ENCODE data around the gene NBPF9. TPM values are rescaled to one million over a fixed set of nuclear protein-coding genes. Genes with fewer than 3 reads are reported as not detected.
"Not testable (repeated sequence)": the region's sequence is repeated elsewhere in the genome, so short reads cannot be mapped to it uniquely, and the experiment has no call there.

Gene NBPF9
- total RNA-seq, 1 donor from 2014 or later = 34.5 TPM

- DNase-seq (ENCODE audit: extremely low spot score, unreplicated experiment); H3K4me1 Mint-ChIP-seq (ENCODE audit: unreplicated experiment); H3K4me3 Mint-ChIP-seq (ENCODE audit: unreplicated experiment); H3K36me3 Mint-ChIP-seq (ENCODE audit: unreplicated experiment); H3K27ac Mint-ChIP-seq (ENCODE audit: unreplicated experiment); H3K27me3 Mint-ChIP-seq (ENCODE audit: unreplicated experiment); H3K9me3 Mint-ChIP-seq (ENCODE audit: unreplicated experiment): not testable (repeated sequence)
Observed at GRCh38 chr1:149098276-149098675, 5.1 kb downstream of the NBPF9 start.

GRCh38 chr1:149093155-149093554 is 10.2 kb downstream of the NBPF9 start:
- H3K27me3 Mint-ChIP-seq (ENCODE audit: unreplicated experiment); H3K4me3 Mint-ChIP-seq (ENCODE audit: unreplicated experiment); DNase-seq (ENCODE audit: extremely low spot score, unreplicated experiment); H3K36me3 Mint-ChIP-seq (ENCODE audit: unreplicated experiment); H3K4me1 Mint-ChIP-seq (ENCODE audit: unreplicated experiment); H3K9me3 Mint-ChIP-seq (ENCODE audit: unreplicated experiment); H3K27ac Mint-ChIP-seq (ENCODE audit: unreplicated experiment): not testable (repeated sequence)

- H3K27me3 Mint-ChIP-seq (ENCODE audit: unreplicated experiment); H3K9me3 Mint-ChIP-seq (ENCODE audit: unreplicated experiment); H3K4me1 Mint-ChIP-seq (ENCODE audit: unreplicated experiment); H3K27ac Mint-ChIP-seq (ENCODE audit: unreplicated experiment); DNase-seq (ENCODE audit: extremely low spot score, unreplicated experiment); H3K4me3 Mint-ChIP-seq (ENCODE audit: unreplicated experiment); H3K36me3 Mint-ChIP-seq (ENCODE audit: unreplicated experiment): not testable (repeated sequence)
Observed at GRCh38 chr1:149075505-149076127, 27.7 kb downstream of the NBPF9 start.

GRCh38 chr1:149064611-149065010 is 38.7 kb downstream of the NBPF9 start:
- H3K27me3 Mint-ChIP-seq (ENCODE audit: unreplicated experiment); H3K4me1 Mint-ChIP-seq (ENCODE audit: unreplicated experiment); H3K4me3 Mint-ChIP-seq (ENCODE audit: unreplicated experiment); H3K9me3 Mint-ChIP-seq (ENCODE audit: unreplicated experiment); H3K27ac Mint-ChIP-seq (ENCODE audit: unreplicated experiment); DNase-seq (ENCODE audit: extremely low spot score, unreplicated experiment): not testable (repeated sequence)
- H3K36me3 Mint-ChIP-seq (ENCODE audit: unreplicated experiment) = peaks cover 13% of the 10 kb centered on the region

GRCh38 chr1:149043056-149043455 is 60.3 kb downstream of the NBPF9 start:
- not testable (repeated sequence) for H3K4me3 Mint-ChIP-seq (ENCODE audit: unreplicated experiment)

GRCh38 chr1:149033916-149034315 is 69.4 kb downstream of the NBPF9 start:
- H3K36me3 Mint-ChIP-seq (ENCODE audit: unreplicated experiment); H3K4me1 Mint-ChIP-seq (ENCODE audit: unreplicated experiment); DNase-seq (ENCODE audit: extremely low spot score, unreplicated experiment); H3K27ac Mint-ChIP-seq (ENCODE audit: unreplicated experiment); H3K4me3 Mint-ChIP-seq (ENCODE audit: unreplicated experiment); H3K27me3 Mint-ChIP-seq (ENCODE audit: unreplicated experiment); H3K9me3 Mint-ChIP-seq (ENCODE audit: unreplicated experiment): not testable (repeated sequence)

More at GRCh38 chr1:149043056-149043455, 60.3 kb downstream of the NBPF9 start:
- not testable (repeated sequence) for H3K9me3 Mint-ChIP-seq (ENCODE audit: unreplicated experiment); DNase-seq (ENCODE audit: extremely low spot score, unreplicated experiment); H3K27ac Mint-ChIP-seq (ENCODE audit: unreplicated experiment); H3K4me1 Mint-ChIP-seq (ENCODE audit: unreplicated experiment); H3K27me3 Mint-ChIP-seq (ENCODE audit: unreplicated experiment); H3K36me3 Mint-ChIP-seq (ENCODE audit: unreplicated experiment)

- not testable (repeated sequence) for DNase-seq (ENCODE audit: extremely low spot score, unreplicated experiment); H3K4me3 Mint-ChIP-seq (ENCODE audit: unreplicated experiment); H3K4me1 Mint-ChIP-seq (ENCODE audit: unreplicated experiment); H3K27ac Mint-ChIP-seq (ENCODE audit: unreplicated experiment); H3K9me3 Mint-ChIP-seq (ENCODE audit: unreplicated experiment); H3K27me3 Mint-ChIP-seq (ENCODE audit: unreplicated experiment); H3K36me3 Mint-ChIP-seq (ENCODE audit: unreplicated experiment)
Observed at GRCh38 chr1:149024327-149024726, 79.0 kb downstream of the NBPF9 start.

- H3K4me3 Mint-ChIP-seq (ENCODE audit: unreplicated experiment); H3K4me1 Mint-ChIP-seq (ENCODE audit: unreplicated experiment); H3K36me3 Mint-ChIP-seq (ENCODE audit: unreplicated experiment); H3K27ac Mint-ChIP-seq (ENCODE audit: unreplicated experiment); H3K27me3 Mint-ChIP-seq (ENCODE audit: unreplicated experiment); DNase-seq (ENCODE audit: extremely low spot score, unreplicated experiment); H3K9me3 Mint-ChIP-seq (ENCODE audit: unreplicated experiment): not testable (repeated sequence)
Observed at GRCh38 chr1:149018577-149018976, 84.8 kb downstream of the NBPF9 start.

- not testable (repeated sequence) for H3K4me1 Mint-ChIP-seq (ENCODE audit: unreplicated experiment); H3K4me3 Mint-ChIP-seq (ENCODE audit: unreplicated experiment); H3K36me3 Mint-ChIP-seq (ENCODE audit: unreplicated experiment); DNase-seq (ENCODE audit: extremely low spot score, unreplicated experiment); H3K27me3 Mint-ChIP-seq (ENCODE audit: unreplicated experiment); H3K9me3 Mint-ChIP-seq (ENCODE audit: unreplicated experiment); H3K27ac Mint-ChIP-seq (ENCODE audit: unreplicated experiment)
Observed at GRCh38 chr1:149016626-149017025, 86.7 kb downstream of the NBPF9 start.

GRCh38 chr1:149015522-149015921 is 87.8 kb downstream of the NBPF9 start:
- H3K27ac Mint-ChIP-seq (ENCODE audit: unreplicated experiment); H3K36me3 Mint-ChIP-seq (ENCODE audit: unreplicated experiment); H3K27me3 Mint-ChIP-seq (ENCODE audit: unreplicated experiment); H3K4me1 Mint-ChIP-seq (ENCODE audit: unreplicated experiment); H3K4me3 Mint-ChIP-seq (ENCODE audit: unreplicated experiment); H3K9me3 Mint-ChIP-seq (ENCODE audit: unreplicated experiment); DNase-seq (ENCODE audit: extremely low spot score, unreplicated experiment): not testable (repeated sequence)

- not testable (repeated sequence) for H3K4me1 Mint-ChIP-seq (ENCODE audit: unreplicated experiment); H3K9me3 Mint-ChIP-seq (ENCODE audit: unreplicated experiment); H3K27me3 Mint-ChIP-seq (ENCODE audit: unreplicated experiment); H3K27ac Mint-ChIP-seq (ENCODE audit: unreplicated experiment); H3K4me3 Mint-ChIP-seq (ENCODE audit: unreplicated experiment); H3K36me3 Mint-ChIP-seq (ENCODE audit: unreplicated experiment); DNase-seq (ENCODE audit: extremely low spot score, unreplicated experiment)
Observed at GRCh38 chr1:149013513-149013912, 89.8 kb downstream of the NBPF9 start.

- H3K27me3 Mint-ChIP-seq (ENCODE audit: unreplicated experiment); H3K4me1 Mint-ChIP-seq (ENCODE audit: unreplicated experiment); H3K9me3 Mint-ChIP-seq (ENCODE audit: unreplicated experiment): not testable (repeated sequence)
Observed at GRCh38 chr1:149012599-149012998, 90.8 kb downstream of the NBPF9 start.

GRCh38 chr1:149009761-149010160 is 93.6 kb downstream of the NBPF9 start:
- H3K9me3 Mint-ChIP-seq (ENCODE audit: unreplicated experiment); H3K36me3 Mint-ChIP-seq (ENCODE audit: unreplicated experiment); H3K4me1 Mint-ChIP-seq (ENCODE audit: unreplicated experiment); DNase-seq (ENCODE audit: extremely low spot score, unreplicated experiment); H3K27me3 Mint-ChIP-seq (ENCODE audit: unreplicated experiment); H3K27ac Mint-ChIP-seq (ENCODE audit: unreplicated experiment); H3K4me3 Mint-ChIP-seq (ENCODE audit: unreplicated experiment): not testable (repeated sequence)

More at GRCh38 chr1:149012599-149012998, 90.8 kb downstream of the NBPF9 start:
- H3K36me3 Mint-ChIP-seq (ENCODE audit: unreplicated experiment); H3K4me3 Mint-ChIP-seq (ENCODE audit: unreplicated experiment); DNase-seq (ENCODE audit: extremely low spot score, unreplicated experiment); H3K27ac Mint-ChIP-seq (ENCODE audit: unreplicated experiment): not testable (repeated sequence)
